ENCODE measurements around the gene MTCL1.

The MTCL1 gene

DNA sequence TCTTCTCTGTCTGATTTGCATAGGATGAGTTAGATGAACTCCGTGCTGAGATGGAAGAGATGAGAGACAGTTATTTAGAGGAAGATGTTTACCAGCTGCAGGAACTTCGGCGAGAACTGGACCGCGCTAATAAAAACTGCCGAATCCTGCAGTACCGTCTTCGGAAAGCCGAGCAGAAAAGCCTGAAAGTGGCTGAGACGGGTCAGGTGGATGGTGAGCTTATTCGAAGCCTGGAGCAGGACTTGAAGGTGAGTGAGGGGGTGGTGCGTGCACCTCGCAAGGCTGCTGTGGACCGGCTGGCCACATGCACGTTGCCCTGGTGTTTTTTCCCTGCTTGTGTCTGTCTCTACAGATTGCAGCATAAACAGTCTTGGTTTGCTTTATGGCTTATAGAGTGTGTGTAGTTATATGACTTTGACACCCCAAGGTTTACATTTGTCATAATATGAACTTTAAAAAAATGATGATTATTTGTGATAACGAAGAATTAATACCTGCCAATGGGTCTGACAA is 13.1 kb downstream of the MTCL1 start:
- no peak overlapping the region for H3K27ac Mint-ChIP-seq
- H3K27me3 Mint-ChIP-seq: peaks cover 4% of the 10 kb centered on the region
- no peaks in the 10 kb centered on the region for H3K4me1 Mint-ChIP-seq (ENCODE audit: low read depth)
- H3K9me3 Mint-ChIP-seq (ENCODE audit: low read depth): no peaks in the 10 kb centered on the region
- no peak overlapping the region for H3K4me3 Mint-ChIP-seq
- H3K36me3 Mint-ChIP-seq: no peaks in the 10 kb centered on the region

DNA sequence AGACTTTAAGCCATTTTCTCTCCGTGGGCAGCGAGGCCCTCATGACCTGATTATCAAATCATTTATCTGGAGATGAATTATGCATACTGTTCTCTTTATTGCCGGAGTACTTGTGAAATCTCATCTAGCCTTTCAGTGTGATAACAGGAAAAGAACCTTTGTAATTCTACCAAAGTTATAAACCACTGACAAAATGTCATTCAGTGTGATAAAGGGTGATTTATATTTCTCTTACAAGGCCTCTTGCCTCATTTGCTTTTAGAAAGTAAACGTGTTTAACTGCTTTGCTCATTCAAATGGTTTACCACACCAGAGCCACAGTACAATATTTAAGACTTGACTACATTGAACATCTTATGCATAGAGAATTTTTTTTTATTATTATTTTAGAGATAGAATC is 13.8 kb downstream of the MTCL1 start:
- Mint-ChIP-seq H3K9me3 (ENCODE audit: low read depth) (no peaks in the 10 kb centered on the region), H3K27ac (no peak overlapping the region), H3K27me3 (peaks cover 4% of the 10 kb centered on the region), H3K4me1 (ENCODE audit: low read depth) (no peaks in the 10 kb centered on the region), H3K4me3 (no peak overlapping the region), H3K36me3 (no peaks in the 10 kb centered on the region)

DNA sequence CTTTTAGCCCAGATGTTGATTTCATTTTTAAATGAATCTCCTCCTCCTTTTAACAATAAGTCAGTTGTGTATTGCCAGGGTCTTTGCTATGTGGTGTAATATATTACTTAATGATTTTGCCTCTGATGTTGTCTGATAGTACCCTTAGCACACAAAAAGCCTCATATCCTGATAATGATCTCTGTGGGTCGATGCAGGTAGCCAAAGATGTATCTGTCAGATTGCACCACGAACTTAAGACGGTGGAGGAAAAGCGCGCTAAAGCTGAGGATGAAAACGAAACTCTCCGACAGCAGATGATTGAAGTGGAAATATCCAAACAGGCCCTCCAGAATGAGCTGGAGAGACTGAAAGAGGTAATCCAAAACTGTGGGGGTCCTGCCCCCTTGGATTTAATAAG is 14.8 kb downstream of the MTCL1 start:
- Mint-ChIP-seq H3K4me1 (ENCODE audit: low read depth) (no peaks in the 10 kb centered on the region), H3K4me3 (no peak overlapping the region), H3K9me3 (ENCODE audit: low read depth) (no peaks in the 10 kb centered on the region), H3K36me3 (no peaks in the 10 kb centered on the region), H3K27ac (no peak overlapping the region), H3K27me3 (peaks cover 4% of the 10 kb centered on the region)

DNA sequence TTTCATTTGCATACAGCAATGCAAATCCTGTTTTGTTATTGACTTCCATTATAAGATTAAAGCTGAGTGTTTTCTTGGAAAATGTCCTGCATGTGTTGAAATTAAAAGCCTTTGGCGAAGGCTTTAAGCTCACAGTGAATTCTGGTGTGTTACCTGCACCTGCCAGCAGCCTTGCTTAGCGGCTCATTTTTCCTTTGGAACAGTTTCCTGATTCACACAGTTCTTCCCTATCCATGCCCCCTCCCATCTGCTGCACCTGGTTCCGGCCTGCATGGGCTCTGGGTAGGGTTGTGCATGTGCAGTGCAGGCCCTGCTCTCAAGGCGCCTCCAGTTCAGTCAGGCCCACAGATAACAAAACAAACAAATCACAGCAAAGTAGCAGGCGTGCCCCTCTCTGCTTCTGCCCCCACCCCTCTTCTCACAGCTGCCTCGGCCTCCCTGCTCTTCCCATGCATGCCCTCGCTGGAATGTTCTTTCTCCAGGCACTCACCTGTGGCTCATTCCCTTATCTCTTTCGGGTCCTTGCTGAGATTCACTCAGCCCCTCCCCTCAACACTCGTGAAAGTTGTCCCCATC is 15.8 kb downstream of the MTCL1 start:
- Mint-ChIP-seq H3K27me3 (peaks cover 4% of the 10 kb centered on the region), H3K36me3 (no peaks in the 10 kb centered on the region), H3K4me3 (no peak overlapping the region), H3K4me1 (ENCODE audit: low read depth) (no peaks in the 10 kb centered on the region), H3K27ac (no peak overlapping the region), H3K9me3 (ENCODE audit: low read depth) (no peaks in the 10 kb centered on the region)

DNA sequence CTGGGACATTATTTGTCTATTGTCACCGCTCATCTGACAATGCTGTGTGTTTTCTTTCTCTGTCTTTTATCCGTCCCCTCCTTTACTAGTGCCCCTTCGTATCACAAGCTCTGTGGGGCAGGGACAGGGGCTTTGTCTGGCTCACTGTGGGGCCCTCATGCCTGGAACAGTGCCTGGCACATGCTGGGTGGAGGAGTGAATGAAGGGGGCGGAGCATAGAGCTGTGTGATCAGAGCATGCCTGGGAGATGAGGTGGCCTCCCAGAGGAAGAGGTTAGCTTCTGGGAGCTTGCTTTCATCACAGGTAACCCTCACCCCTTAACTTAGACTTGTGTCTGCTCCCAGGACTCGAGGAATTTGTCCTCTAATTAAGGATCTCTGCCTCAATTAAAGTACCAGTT is 16.4 kb downstream of the MTCL1 start:
- H3K27me3 Mint-ChIP-seq: peaks cover 4% of the 10 kb centered on the region
- no peak overlapping the region for H3K4me3 Mint-ChIP-seq
- H3K27ac Mint-ChIP-seq: no peak overlapping the region
- no peaks in the 10 kb centered on the region for H3K9me3 Mint-ChIP-seq (ENCODE audit: low read depth)
- H3K36me3 Mint-ChIP-seq: no peaks in the 10 kb centered on the region
- no peaks in the 10 kb centered on the region for H3K4me1 Mint-ChIP-seq (ENCODE audit: low read depth)

DNA sequence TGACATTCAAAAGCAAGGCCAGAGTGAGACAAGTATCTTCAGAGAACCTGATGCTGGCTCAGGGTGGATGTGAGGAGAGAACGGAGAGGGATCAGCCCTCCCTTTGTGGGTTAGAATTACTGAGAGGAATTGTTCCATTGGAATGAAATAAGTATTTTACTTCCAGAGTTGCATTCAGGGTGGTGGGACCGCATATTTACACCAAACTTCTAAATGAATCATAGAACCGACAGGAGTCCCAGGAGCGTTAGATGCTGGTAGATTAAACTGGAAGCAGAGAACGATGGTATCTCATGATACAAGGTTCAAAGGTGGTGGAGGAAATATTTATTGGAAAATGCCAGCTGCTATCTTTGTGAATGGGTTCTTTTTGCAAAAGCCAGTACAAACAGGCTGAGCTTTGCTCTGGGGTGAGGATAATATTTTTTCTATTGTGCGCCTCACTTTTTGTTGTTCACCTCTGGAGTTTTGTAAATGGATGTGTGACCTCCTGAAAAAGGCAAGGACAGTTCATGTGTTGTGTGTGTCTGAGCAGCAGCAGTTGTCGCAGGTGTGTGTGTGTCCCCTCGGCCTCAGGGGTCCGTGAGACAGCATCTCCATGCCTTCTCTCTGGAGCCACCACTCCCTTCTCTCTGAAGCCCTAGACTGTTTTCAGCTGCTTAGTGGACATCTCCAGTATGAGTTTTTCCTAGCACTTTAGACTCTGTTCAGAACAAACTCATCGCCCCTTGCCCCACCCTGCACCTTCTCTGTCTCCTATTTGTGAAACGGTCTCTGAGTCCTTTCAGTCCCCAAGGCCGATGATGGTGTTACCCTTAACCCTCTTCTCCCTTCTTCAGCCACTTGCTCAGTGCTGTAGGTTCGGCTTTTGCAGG is 17.8 kb downstream of the MTCL1 start:
- Mint-ChIP-seq H3K9me3 (ENCODE audit: low read depth) (no peaks in the 10 kb centered on the region), H3K36me3 (no peaks in the 10 kb centered on the region), H3K27ac (no peak overlapping the region), H3K4me3 (no peak overlapping the region), H3K4me1 (ENCODE audit: low read depth) (no peaks in the 10 kb centered on the region), H3K27me3 (no peaks in the 10 kb centered on the region)

DNA sequence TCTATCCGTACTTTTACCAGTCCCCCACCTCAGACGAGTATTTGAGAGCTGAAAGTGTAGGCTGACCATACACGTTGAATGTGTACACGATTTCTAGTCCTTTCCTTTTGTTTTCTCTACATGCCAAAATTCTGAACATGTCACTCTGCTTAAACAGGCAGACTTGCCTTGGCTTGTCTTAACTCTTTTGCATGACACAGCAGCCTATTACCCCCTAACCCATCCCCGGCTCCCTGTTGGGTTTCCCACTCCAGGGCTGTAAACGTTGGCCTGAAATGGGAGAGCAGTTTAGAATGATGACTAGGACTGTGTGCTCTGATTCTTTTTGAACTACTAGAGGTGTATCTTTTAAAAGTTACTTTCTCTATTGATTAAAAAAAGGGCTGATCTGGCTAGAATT is 19.1 kb downstream of the MTCL1 start:
- H3K4me1 Mint-ChIP-seq (ENCODE audit: low read depth): no peaks in the 10 kb centered on the region
- H3K9me3 Mint-ChIP-seq (ENCODE audit: low read depth): no peaks in the 10 kb centered on the region
- no peak overlapping the region for H3K4me3 Mint-ChIP-seq
- H3K27me3 Mint-ChIP-seq: no peaks in the 10 kb centered on the region
- H3K27ac Mint-ChIP-seq: no peak overlapping the region
- H3K36me3 Mint-ChIP-seq: no peaks in the 10 kb centered on the region

DNA sequence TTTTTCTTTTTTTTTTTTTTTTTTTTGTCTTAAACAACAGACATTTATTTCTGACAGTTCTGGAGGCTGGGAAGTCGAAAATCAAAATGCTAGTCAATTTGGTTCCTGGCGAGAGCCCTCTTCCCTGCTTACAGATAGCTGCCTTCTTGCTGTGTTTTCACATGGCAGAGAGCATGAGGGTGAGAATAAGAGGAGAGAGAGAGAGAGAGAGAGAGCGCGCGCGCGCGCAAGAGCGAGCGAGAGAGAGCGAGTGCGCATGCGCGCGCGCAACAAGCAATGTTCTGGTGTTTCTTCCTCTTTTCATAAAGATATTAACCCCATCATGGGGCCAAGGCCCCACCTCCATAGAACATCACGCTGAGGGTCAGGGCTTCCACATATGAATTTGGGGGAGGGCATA is 20.9 kb downstream of the MTCL1 start:
- H3K4me1 Mint-ChIP-seq (ENCODE audit: low read depth): no peaks in the 10 kb centered on the region
- no peak overlapping the region for H3K4me3 Mint-ChIP-seq
- H3K27ac Mint-ChIP-seq: no peak overlapping the region
- no peaks in the 10 kb centered on the region for H3K36me3 Mint-ChIP-seq
- no peaks in the 10 kb centered on the region for H3K27me3 Mint-ChIP-seq
- no peaks in the 10 kb centered on the region for H3K9me3 Mint-ChIP-seq (ENCODE audit: low read depth)

DNA sequence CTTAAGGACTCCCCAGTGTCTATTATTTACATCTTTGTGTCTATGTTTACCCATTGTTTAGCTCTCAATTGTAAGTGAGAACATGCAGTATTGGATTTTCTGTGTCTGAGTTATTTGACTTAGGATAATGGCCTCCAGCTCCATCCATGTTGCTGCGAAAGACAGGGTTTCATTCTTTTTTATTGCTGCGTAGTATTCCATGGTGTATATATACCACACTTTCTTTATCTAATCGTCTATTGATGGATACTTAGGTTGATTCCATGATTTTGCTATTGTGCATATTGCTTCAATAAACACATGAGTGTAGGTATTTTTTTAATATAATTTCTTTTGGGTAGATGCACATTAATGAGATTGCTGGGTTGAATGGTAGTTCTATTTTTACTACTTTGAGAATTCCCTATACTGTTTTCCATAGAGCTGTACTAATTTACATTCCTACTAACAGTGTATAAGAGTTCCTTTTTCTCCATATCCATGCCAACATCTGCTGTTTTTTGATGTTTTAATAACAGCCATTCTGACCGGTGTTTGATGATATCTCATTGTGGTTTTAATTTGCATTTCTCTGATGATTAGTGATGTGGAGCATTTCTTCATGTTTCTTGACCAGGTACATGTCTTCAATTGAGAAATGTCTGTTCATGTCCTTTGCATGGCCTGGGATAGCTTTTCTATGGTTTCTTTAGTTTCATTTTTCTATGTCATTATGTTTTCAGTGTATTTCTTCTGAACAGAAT is 21.8 kb downstream of the MTCL1 start:
- Mint-ChIP-seq H3K36me3 (no peaks in the 10 kb centered on the region), H3K27me3 (no peaks in the 10 kb centered on the region), H3K4me3 (no peak overlapping the region), H3K9me3 (ENCODE audit: low read depth) (no peaks in the 10 kb centered on the region), H3K27ac (no peak overlapping the region), H3K4me1 (ENCODE audit: low read depth) (no peaks in the 10 kb centered on the region)

DNA sequence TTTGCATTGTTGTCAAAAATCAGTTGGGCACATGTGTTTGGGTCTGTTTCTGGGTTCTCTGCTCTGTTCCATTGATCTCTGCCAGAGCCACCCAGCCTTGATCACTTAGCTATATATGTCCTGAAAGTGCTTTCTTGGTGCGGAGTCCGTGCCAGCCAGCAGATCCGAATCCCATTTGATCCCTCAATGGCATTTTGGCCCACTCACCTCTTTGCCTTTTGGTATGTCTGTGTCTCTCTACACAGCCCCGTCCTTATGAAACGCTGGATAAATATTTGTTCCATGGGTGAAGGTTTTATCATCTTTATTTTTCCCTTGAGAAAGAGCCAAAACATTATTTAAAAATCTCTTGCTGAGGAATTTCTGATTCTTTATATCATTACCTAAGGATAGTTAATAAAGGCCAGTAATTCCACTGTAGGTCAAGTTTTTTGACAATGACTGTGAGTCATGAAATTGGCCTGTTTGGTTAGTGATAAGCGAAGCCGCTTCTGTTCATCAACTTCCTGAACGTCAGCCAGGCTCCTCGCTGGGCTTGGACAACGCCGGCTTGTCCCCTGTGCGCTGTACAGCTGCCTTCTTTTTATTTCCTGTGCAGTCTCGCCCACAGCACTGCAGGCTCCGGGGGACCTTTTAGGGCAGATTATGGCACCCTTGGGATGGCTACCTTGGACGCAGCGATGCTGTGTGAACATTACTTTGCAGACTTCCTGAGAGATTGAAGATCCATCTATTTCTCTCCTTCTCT is 24.9 kb downstream of the MTCL1 start:
- H3K4me3 Mint-ChIP-seq: no peak overlapping the region
- H3K27me3 Mint-ChIP-seq: peaks cover 1% of the 10 kb centered on the region
- no peaks in the 10 kb centered on the region for H3K36me3 Mint-ChIP-seq
- H3K27ac Mint-ChIP-seq: no peak overlapping the region
- H3K9me3 Mint-ChIP-seq (ENCODE audit: low read depth): no peaks in the 10 kb centered on the region
- no peaks in the 10 kb centered on the region for H3K4me1 Mint-ChIP-seq (ENCODE audit: low read depth)

DNA sequence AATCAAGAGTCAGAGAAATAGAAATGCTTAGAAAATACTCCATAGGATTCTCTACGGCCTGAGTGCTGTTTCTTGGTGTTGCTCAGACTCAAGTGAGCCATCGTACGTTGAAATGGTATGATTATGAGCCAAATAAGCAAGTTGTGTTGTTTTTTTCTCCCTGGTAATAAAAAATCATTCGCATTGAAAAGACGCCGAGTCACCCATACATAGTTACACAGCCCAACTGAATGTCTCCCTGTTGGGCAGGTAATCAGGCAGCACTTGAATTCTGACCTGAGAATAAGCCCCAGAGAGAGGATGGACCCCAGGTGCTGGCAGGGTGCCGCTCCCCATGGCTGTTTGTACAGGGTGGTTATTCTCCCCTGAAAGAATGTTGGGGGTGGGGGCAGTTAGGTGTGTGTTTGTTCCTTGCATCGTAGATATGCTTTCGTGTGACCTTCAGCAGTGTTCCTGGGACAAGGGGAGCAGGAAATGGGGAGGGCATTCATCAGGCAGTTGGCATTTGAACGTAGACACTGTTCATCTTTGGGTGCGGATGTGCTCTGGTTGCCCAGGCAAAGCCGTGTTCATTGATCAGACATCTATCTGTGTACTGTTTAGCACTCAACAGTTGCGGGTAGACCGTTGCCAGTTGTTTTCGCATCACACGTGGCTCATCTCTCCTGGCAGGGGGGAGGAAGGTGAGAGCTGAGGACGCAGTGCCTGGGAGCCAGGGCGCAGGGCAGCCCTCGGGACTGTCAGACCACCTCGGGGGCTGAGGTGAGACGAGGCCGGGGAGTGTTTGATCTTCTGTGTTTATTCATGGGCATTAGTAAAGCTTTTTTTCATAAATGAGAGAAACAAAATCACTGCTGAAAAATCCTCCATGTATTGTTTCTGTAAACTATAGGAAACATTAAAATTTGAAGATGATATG is 27.3 kb downstream of the MTCL1 start:
- Mint-ChIP-seq H3K36me3 (no peaks in the 10 kb centered on the region), H3K27ac (no peak overlapping the region), H3K4me3 (no peak overlapping the region), H3K27me3 (peaks cover 5% of the 10 kb centered on the region), H3K4me1 (ENCODE audit: low read depth) (no peaks in the 10 kb centered on the region), H3K9me3 (ENCODE audit: low read depth) (no peaks in the 10 kb centered on the region)

DNA sequence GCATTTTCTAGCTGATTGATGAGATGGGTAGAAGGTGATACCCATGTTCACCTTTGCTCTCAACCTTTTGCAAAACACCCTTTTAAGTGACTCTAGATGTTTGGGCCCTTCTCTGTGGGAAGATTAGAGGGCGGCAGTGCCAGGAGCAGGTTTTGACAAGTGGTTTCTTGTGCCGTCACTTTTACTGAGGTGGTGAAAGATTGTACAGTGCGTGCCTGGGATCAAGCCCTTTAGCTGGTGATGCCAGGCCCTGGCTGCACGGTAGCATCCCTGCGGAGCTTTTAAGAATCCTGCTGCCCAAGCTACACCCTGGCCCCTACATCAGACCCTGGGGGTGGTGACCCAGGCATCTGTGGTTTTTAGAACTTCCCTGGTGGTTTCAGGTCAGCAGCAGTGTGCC is 29.1 kb downstream of the MTCL1 start:
- H3K9me3 Mint-ChIP-seq (ENCODE audit: low read depth): no peaks in the 10 kb centered on the region
- H3K36me3 Mint-ChIP-seq: no peaks in the 10 kb centered on the region
- H3K27ac Mint-ChIP-seq: no peak overlapping the region
- H3K27me3 Mint-ChIP-seq: peaks cover 5% of the 10 kb centered on the region
- no peak overlapping the region for H3K4me3 Mint-ChIP-seq
- no peaks in the 10 kb centered on the region for H3K4me1 Mint-ChIP-seq (ENCODE audit: low read depth)

DNA sequence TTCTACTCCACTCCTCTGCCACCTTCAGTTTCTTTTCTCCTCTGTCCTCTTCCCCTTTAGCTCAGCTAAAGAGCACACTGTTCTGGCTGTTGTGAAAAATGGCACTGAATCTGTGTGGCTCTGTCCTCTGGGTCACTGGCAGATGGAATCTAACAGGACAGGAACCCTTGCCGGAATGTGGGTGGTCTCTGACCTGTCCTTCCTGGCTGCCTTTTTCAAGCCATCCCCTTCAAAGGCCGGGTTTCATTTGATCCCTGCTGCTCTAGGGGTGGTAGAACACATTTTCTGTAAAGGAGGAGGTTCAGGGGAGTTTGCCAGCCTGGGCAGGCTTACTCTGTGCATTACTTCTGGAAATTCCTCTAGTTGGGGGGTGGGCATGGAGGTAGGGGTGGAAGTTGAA is 29.9 kb downstream of the MTCL1 start:
- H3K36me3 Mint-ChIP-seq: no peaks in the 10 kb centered on the region
- H3K4me1 Mint-ChIP-seq (ENCODE audit: low read depth): no peaks in the 10 kb centered on the region
- H3K9me3 Mint-ChIP-seq (ENCODE audit: low read depth): no peaks in the 10 kb centered on the region
- no peak overlapping the region for H3K27ac Mint-ChIP-seq
- no peak overlapping the region for H3K4me3 Mint-ChIP-seq
- peaks cover 5% of the 10 kb centered on the region for H3K27me3 Mint-ChIP-seq

DNA sequence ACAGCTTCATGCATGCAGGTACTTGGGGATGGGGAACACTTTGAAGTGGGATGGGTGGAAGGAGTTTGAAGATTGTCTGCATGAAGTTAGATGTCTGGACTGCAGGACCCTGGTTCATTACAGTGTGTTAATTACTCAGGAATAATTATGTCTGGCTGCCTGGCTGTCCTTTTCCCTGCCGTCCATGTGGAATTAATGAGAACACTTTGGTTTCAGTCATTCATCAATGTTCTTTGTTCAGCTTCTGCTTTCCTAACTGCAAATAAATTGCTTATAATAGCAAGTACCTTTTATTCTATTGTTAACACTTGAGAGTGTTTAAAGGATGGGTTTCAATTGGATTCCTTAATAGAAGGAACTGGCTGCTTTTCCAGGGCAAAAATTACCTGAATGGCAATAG is 35.8 kb downstream of the MTCL1 start:
- peaks cover 6% of the 10 kb centered on the region for H3K9me3 Mint-ChIP-seq (ENCODE audit: low read depth)
- H3K27me3 Mint-ChIP-seq: no peaks in the 10 kb centered on the region
- H3K27ac Mint-ChIP-seq: no peak overlapping the region
- peaks cover 40% of the 10 kb centered on the region for H3K4me1 Mint-ChIP-seq (ENCODE audit: low read depth)
- H3K36me3 Mint-ChIP-seq: peaks cover 4% of the 10 kb centered on the region
- H3K4me3 Mint-ChIP-seq: no peak overlapping the region

All from activated naive CD8-positive, alpha-beta T cell (primary cell).